Loucy (cell line): ENCODE data around the gene FAM236D.
"Not testable (repeated sequence)": the region's sequence is repeated elsewhere in the genome, so short reads cannot be mapped to it uniquely, and the experiment has no call there.

Source experiments
- H2AFZ ChIP-seq: fragments of 200-600 bp; sonication (generic); 2 replicates; pipeline ENCODE4 v1.6.0; 2016; ENCODE audit warnings: antibody characterized with exemption, mild to moderate bottlenecking, low read length, moderate library complexity
- H3F3A ChIP-seq: fragments of 200-600 bp; 2 replicates; pipeline ENCODE4 v1.6.0; 2016; ENCODE audit warnings: antibody characterized with exemption, low read depth, mild to moderate bottlenecking
- H3K27me3 ChIP-seq: fragments of 200-600 bp; sonication (generic); 2 replicates; pipeline ENCODE4 v1.6.1; 2014; ENCODE audit warnings: low read length, mild to moderate bottlenecking; ENCODE audit not compliant: insufficient read depth, poor library complexity, severe bottlenecking
- H3K36me3 ChIP-seq: fragments of 200-600 bp; sonication (generic); 2 replicates; pipeline ENCODE4 v1.6.1; 2016; ENCODE audit warnings: low read length; ENCODE audit not compliant: insufficient read depth
- H3K4me1 ChIP-seq: fragments of 200-600 bp; sonication (generic); 2 replicates; pipeline ENCODE4 v1.5.1; 2014; ENCODE audit warnings: low read length, mild to moderate bottlenecking; ENCODE audit not compliant: insufficient read depth, poor library complexity, severe bottlenecking
- H3K4me2 ChIP-seq: fragments of 200-600 bp; sonication (generic); 2 replicates; pipeline ENCODE4 v1.6.0; 2014; ENCODE audit warnings: antibody characterized with exemption, low read length, low read depth, mild to moderate bottlenecking; ENCODE audit not compliant: poor library complexity, severe bottlenecking
- H3K4me3 ChIP-seq: fragments of 200-600 bp; sonication (generic); 2 replicates; pipeline ENCODE4 v1.5.1; 2014; ENCODE audit warnings: low read length, mild to moderate bottlenecking, mixed read lengths; ENCODE audit not compliant: poor library complexity, severe bottlenecking
- H3K79me2 ChIP-seq: fragments of 200-600 bp; sonication (generic); 2 replicates; pipeline ENCODE4 v1.6.1; 2014; ENCODE audit warnings: low read length; ENCODE audit not compliant: insufficient read depth
- H3K9ac ChIP-seq: fragments of 200-600 bp; sonication (generic); 2 replicates; pipeline ENCODE4 v1.6.0; 2014; ENCODE audit warnings: mild to moderate bottlenecking, low read depth, low read length, moderate library complexity; ENCODE audit not compliant: poor library complexity, severe bottlenecking
- H3K9me2 ChIP-seq: fragments of 200-600 bp; sonication (generic); replicated peaks from 2 replicates; pipeline ENCODE4 v1.6.1; 2016; ENCODE audit warnings: low read depth, low read length, mixed read lengths
- H3K9me3 ChIP-seq: fragments of 200-600 bp; sonication (generic); 2 replicates; pipeline ENCODE4 v1.6.1; 2014; ENCODE audit warnings: mild to moderate bottlenecking, antibody characterized with exemption, low read length, low read depth; ENCODE audit not compliant: insufficient read depth
- H4K20me1 ChIP-seq: fragments of 200-600 bp; sonication (generic); 2 replicates; pipeline ENCODE4 v1.6.0; 2014; ENCODE audit warnings: antibody characterized with exemption, low read length, mild to moderate bottlenecking; ENCODE audit not compliant: insufficient read depth, poor library complexity, severe bottlenecking

Gene FAM236D

GRCh38 chrX:72808110-72808509 is at the start of gene FAM236D:
Gene FAM236D, minus strand, starts transcription at chrX:72808210. Its CDS starts 100 bp downstream, at chrX:72808110.
- H3F3A ChIP-seq, H3K79me2 ChIP-seq, H2AFZ ChIP-seq, H3K27me3 ChIP-seq, H3K9ac ChIP-seq, H3K4me1 ChIP-seq, H3K9me2 ChIP-seq, H3K9me3 ChIP-seq, H4K20me1 ChIP-seq, H3K4me2 ChIP-seq, H3K36me3 ChIP-seq, H3K4me3 ChIP-seq: not testable (repeated sequence)

GRCh38 chrX:72837532-72837931 is 29.5 kb upstream of the FAM236D start:
- H3K79me2 ChIP-seq, H2AFZ ChIP-seq, H3K27me3 ChIP-seq, H4K20me1 ChIP-seq, H3K9me3 ChIP-seq, H3K9ac ChIP-seq, H3F3A ChIP-seq, H3K4me2 ChIP-seq, H3K4me3 ChIP-seq, H3K36me3 ChIP-seq, H3K9me2 ChIP-seq, H3K4me1 ChIP-seq: not testable (repeated sequence)

- H2AFZ ChIP-seq, H3K9me3 ChIP-seq, H3K36me3 ChIP-seq, H3K4me2 ChIP-seq, H3K9me2 ChIP-seq, H3K27me3 ChIP-seq, H3F3A ChIP-seq, H3K4me3 ChIP-seq, H3K4me1 ChIP-seq, H3K79me2 ChIP-seq, H4K20me1 ChIP-seq, H3K9ac ChIP-seq: not testable (repeated sequence)
Measured at GRCh38 chrX:72830701-72831100, 22.7 kb upstream of the FAM236D start.

GRCh38 chrX:72790390-72790789 is 17.6 kb downstream of the FAM236D start:
- not testable (repeated sequence) for H2AFZ ChIP-seq

GRCh38 chrX:72788142-72788541 is 19.9 kb downstream of the FAM236D start:
- H3K36me3 ChIP-seq, H4K20me1 ChIP-seq, H3F3A ChIP-seq, H3K79me2 ChIP-seq, H3K9me3 ChIP-seq, H3K4me1 ChIP-seq, H2AFZ ChIP-seq, H3K4me3 ChIP-seq, H3K27me3 ChIP-seq, H3K9ac ChIP-seq, H3K4me2 ChIP-seq, H3K9me2 ChIP-seq: not testable (repeated sequence)

More at GRCh38 chrX:72790390-72790789, 17.6 kb downstream of the FAM236D start:
- not testable (repeated sequence) for H3K27me3 ChIP-seq, H3K79me2 ChIP-seq, H3K36me3 ChIP-seq, H3K9me3 ChIP-seq, H3K9ac ChIP-seq, H3K4me2 ChIP-seq, H3K4me3 ChIP-seq, H3F3A ChIP-seq, H3K9me2 ChIP-seq, H3K4me1 ChIP-seq, H4K20me1 ChIP-seq

- H3K4me3 ChIP-seq, H3K36me3 ChIP-seq, H3K9me2 ChIP-seq, H3K79me2 ChIP-seq, H3F3A ChIP-seq, H3K4me2 ChIP-seq, H3K9ac ChIP-seq, H3K27me3 ChIP-seq, H4K20me1 ChIP-seq, H2AFZ ChIP-seq, H3K9me3 ChIP-seq, H3K4me1 ChIP-seq: not testable (repeated sequence)
Measured at GRCh38 chrX:72783964-72784363, 24.0 kb downstream of the FAM236D start.

GRCh38 chrX:72783365-72783936 is 24.6 kb downstream of the FAM236D start:
- H3K4me2 ChIP-seq, H3K27me3 ChIP-seq: not testable (repeated sequence)

More at GRCh38 chrX:72783365-72783936, 24.6 kb downstream of the FAM236D start:
- H3K4me3 ChIP-seq, H4K20me1 ChIP-seq, H2AFZ ChIP-seq, H3K36me3 ChIP-seq, H3K9me3 ChIP-seq, H3K79me2 ChIP-seq, H3K9me2 ChIP-seq, H3K9ac ChIP-seq, H3K4me1 ChIP-seq, H3F3A ChIP-seq: not testable (repeated sequence)
